Adipose tissue (tissue), 3 donors: Measurements from ENCODE around the gene AHI1. TPM values are rescaled to one million over a fixed set of nuclear protein-coding genes. Genes with fewer than 3 reads are reported as not detected.

Source experiments
- H3K27ac ChIP-seq: one replicate; pipeline ENCODE4 v1.5.1; 2013; ENCODE audit warnings: low read depth, low read length
- WGBS, 3 donors: extraction: QIAGEN DNeasy Blood & Tissue Kit; methylation state at CpG; one replicate each; pipeline ENCODE4 v1.1.7; 2013; 5-methylcytosine and 5-hydroxymethylcytosine counted together
- polyA plus RNA-seq, 3 donors: library from polyadenylated mRNA; stranded (reverse); fragments of 200-250 nt; gene quantifications; one replicate each; pipeline ENCODE4 v1.2.3, GENCODE V29; 2013
- donor health status: healthy with polysubstance abuse.
- donor health status: Bipolar disorder and iron deficiency.
- donor health status: healthy.

The AHI1 gene
- polyA plus RNA-seq, 3 donors: 6.0 to 7.5 (median 6.3) TPM

DNA sequence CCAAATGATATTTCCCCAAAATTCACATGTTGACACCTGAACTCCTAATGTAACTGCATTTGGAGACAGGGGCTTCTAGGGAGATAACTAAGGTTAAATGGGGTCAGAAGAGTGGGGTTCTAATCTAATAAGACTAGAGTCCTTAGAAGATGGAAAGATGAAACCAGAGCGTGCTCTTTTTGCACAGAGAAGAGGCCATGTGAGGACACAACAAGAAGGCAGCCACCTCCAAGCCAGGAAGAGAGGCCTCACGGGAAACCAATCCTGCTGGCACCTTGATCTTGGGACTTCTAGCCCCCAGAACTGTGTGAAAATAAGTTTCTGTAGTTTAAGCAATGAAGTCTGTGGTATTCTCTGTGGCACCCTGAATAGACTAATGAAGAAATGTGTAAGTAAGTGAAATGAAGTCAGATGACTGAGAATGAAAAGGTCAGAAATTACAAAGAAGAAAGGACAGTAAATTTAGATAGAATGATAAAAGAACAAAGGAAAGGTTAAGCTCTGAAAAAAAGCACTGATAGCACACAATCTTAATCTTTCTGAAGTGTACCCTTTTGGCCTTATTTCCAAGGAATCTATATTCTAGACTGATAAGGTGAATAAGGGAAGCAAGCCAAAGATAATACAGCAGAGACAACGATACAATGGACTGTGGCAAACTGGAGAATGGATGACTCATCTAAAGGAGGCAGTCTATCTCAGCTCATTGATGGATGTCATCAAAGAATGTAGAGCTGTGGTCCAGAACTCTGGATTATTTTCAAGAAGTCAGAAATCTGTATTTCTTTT is 206.1 kb downstream of the AHI1 start:
- WGBS, 3 donors: 72 to 78% (median 73%) methylated on average over 3 of the region's 3 CpGs

DNA sequence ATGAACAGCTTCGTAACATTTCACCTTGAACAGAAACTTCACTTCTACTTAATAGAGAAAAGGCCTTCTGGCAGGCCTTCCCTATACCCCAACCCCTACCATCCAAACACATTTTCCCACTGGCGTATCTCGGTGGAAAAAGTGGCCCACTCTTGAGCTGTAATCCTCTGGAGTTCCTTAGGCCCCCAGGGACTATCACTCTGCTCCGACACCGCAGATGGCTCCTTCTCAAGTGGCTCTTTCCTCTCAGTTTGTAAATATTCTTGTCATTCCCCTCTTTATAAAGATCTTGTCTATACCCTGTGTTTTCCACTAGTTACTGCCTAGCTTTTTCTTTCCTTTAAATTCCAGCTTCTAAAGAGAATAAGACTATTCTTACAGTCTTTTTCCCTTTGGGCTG is 207.7 kb downstream of the AHI1 start:
- H3K27ac ChIP-seq: no peak overlapping the region
- 86 to 97% (median 88%) methylated on average over 5 of the region's 5 CpGs for WGBS, 3 donors

More for the DNA sequence above, 206.1 kb downstream of the AHI1 start:
- no peak overlapping the region for H3K27ac ChIP-seq

DNA sequence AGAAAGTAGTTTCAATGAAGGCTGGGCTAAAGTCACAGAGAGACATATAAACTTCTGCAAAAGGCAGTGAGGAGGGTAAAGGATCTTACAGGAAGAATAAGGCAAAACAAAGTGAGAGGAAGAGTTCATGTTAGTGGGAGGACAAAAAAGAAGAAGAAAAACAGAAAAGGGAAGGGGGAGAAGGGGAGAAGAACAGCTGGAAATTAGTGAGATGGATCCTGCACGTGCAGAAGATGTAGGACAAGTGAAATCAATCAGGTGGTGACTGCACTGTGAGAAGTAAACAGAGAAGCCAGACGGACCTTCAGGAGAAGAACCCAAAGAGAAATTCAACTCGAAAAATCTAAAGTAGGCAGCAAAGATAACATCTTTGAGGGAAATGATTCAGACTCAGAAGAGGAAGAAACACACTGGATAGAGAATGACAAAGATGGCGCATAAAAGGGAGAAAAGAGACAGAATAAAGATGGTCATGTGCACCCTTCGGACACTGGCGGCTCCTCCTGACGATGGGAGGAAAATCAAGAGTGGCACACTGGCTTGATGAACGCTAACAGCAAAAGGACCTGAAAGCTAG is 210.5 kb downstream of the AHI1 start:
- WGBS, 3 donors: 62 to 82% (median 66%) methylated on average over 8 of the region's 8 CpGs
- no peak overlapping the region for H3K27ac ChIP-seq

DNA sequence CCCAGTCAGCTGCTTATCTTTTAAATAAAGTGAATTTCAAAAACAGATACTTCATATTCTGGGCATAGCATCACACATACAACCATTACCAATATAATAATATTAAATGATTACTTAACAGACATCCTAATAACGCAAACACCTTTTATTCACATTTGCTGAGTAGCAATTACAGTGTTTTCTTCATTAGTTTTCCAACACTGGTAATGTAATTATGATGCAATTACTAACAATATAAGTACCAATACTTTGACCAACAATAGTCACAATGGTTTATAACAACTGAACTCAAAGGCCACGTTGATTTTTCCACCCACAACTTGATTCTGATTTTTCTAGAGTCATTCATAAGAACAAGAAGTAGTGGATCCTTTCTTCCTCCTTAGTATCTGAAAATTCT is 212.4 kb downstream of the AHI1 start:
- 75 to 86% (median 78%) methylated on average over 2 of the region's 2 CpGs for WGBS, 3 donors
- no peak overlapping the region for H3K27ac ChIP-seq

DNA sequence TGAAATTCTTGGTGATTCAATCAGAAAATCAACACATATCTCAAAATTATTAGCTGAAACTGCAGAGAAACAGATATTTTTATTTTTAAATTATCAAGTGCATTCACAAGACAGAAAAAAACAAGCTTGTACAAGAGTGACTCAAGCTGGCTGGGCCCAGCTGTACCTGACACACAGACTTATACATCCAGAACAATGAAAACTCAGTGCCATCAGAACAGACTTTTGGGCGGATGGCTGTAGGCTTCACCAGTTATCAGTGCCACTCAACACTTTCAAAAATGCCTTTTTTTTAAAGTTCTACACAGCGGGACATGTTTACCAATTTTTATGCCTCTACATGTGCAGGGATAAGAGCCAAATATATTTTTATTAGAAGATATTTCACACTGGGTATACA is 213.6 kb downstream of the AHI1 start:
- no peak overlapping the region for H3K27ac ChIP-seq
- 95 to 99% (median 96%) methylated on average over 2 of the region's 2 CpGs for WGBS, 3 donors

DNA sequence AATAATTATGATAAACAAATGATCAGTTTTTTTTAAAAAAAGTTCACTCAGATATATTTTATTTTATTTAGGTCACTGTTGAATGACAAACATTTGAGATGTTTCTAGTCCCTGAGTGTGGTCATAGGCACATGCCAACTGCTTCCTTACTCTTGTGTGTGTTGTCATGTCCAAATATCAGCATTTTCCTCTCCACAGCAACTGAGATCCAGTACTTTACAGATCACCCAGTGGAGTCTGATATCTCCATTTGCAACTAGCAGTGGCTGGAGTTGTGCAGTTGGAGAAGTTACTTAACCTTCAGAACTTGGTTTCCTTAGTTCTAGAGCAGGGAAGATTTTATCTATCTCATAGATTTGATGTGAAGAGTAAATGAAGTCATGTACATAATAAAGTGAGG is 215.1 kb downstream of the AHI1 start:
- H3K27ac ChIP-seq: no peak overlapping the region

DNA sequence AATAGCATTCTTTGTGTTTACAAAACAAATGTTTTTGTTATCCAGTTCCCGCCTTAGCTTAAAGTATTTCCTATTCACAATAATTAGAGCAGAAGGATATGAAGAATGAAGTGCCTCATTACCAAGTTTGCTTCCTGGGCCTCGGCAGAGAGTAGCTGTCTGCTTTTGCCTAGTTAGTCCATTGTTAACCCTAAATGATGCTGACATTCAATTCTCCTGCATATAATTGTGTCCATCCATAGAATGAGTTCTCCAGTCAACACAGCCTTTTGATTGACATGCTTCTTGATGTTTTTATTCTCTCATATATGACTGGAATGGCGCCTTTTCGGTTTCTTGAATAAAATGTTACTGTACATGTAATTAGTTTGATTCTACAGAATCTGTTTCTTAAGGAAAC is 215.6 kb downstream of the AHI1 start:
- WGBS, 3 donors: 75 to 92% (median 81%) methylated on average over 4 of the region's 4 CpGs
- H3K27ac ChIP-seq: no peak overlapping the region

DNA sequence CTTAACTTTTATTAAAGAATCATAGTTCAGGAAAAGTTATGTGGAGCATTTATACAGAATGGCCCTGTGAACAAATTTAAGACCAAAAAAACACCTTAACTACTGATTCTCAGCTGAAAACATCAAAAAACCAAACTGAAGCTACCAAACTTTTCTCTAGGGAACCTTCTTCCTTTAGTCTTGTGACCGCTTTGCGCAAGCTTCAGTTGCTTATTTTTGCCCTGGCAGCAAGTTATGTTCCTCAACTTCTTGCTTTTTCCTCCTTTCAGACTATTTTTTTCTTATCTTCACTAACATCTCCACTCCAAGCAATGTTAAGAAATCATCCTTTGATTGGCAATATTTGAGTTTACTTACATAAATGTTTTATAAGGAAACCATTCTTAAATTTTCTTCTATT is 216.3 kb downstream of the AHI1 start:
- 46 to 75% (median 52%) methylated on average over 2 of the region's 2 CpGs for WGBS, 3 donors
- H3K27ac ChIP-seq: no peak overlapping the region

DNA sequence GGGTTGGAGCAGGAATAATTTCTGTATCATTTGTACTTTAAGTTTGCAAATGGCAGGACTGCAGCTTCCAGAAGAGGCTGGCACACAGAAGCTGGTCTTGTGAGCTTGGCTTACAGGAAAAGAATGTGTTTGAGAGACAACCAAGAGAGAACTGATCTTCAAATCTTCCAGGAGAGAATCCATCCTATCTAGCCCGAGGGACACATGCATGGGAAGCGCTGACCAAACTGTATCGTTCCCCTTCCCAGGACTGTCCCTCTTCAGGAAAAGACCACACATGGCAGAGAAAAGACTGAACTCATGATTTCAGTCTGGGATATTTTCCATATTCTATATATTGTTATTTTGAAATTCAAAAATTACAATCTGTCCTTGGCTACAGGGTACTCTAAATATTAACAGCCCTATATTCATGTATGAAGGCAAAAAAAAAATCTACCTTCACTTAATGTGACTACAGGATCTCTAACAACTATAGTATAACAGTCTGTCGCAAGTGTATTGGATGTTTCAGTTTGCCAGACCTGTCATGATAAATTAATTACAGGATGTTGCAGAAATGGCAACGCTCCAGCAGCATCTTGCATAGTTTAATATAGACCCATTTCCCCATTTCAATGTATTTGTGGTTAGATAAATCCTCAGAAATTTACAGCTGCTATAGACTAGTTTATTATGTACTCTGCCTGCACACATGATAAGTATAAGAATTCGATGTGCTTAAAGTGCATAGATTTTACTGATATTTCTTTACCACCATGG is 217.0 kb downstream of the AHI1 start:
- 24 to 60% (median 25%) methylated on average over 6 of the region's 6 CpGs for WGBS, 3 donors
- H3K27ac ChIP-seq: no peak overlapping the region

DNA sequence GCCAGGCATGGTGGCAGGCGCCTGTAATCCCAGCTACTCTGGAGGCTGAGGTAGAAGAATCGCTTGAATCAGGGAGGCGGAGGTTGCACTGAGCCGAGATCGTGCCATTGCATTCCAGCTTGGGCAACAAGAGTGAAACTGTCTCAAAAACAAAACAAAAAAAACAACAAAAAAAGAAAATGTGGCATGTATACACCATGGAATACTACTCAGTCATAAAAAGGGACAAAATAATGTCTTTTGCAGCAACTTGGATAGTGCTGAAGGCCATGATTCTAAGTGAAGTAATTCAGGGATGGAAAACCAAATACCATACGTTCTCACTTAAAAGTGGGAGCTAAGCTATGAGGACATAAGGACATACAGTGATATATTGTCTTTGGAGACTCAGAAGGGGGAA is 220.1 kb downstream of the AHI1 start:
- WGBS, 3 donors: 93 to 95% (median 94%) methylated on average over 6 of the region's 6 CpGs
- H3K27ac ChIP-seq: no peak overlapping the region

DNA sequence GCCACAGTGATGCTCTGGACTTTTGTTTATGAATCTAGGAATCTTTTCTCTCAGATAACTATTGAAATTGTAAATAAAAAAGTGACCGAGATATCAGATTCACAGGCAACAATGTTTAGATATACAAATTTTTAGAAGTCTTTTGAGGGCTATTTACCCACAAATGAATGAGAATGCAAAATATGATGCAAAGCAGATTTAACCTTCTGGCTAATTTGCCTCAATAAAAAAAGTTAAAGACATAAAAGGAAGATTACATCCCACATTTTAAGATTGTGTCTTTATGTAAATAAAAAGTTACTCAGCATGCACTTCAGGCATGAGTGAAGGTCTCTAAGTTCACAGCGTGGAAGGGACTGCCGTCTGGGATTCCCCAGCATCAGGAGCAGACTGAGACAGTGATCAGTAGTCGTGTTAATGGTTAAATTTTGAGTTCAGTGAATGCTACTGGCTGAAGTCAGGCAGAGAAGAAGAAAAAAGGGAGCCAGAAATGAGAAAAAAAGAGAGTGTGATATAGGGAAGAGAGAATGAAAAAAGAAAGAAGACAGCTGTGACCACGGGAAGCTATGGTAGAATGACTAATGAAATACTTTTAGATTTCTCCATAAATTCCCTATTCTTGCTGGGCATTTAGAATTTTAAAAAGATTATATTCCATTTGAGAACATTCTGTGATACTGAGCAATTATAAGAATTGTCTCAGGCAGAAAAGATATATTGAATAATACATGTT is 222.8 kb downstream of the AHI1 start:
- WGBS, 3 donors: 40 to 51% (median 47%) methylated on average over 5 of the region's 5 CpGs
- no peak overlapping the region for H3K27ac ChIP-seq

DNA sequence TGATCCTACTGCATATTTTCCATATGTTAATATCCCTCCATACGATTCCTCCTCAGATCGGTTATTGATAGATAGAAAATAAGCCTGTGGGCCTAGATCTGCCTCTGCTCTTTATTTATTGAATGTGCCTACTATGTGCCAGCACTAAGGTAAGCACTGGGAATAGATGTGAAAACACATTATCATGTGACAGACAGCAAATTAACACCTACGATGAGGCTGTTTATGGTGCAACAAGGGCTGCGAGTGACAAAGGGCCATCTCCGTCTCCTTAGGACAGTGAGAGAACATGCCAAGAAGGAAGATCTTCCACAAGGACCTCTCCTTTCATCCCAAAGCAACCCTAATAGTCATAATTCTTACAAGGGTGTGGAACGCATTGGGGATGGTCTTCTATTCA is 225.9 kb downstream of the AHI1 start:
- WGBS, 3 donors: 82 to 89% (median 89%) methylated on average over 6 of the region's 6 CpGs
- H3K27ac ChIP-seq: no peak overlapping the region

DNA sequence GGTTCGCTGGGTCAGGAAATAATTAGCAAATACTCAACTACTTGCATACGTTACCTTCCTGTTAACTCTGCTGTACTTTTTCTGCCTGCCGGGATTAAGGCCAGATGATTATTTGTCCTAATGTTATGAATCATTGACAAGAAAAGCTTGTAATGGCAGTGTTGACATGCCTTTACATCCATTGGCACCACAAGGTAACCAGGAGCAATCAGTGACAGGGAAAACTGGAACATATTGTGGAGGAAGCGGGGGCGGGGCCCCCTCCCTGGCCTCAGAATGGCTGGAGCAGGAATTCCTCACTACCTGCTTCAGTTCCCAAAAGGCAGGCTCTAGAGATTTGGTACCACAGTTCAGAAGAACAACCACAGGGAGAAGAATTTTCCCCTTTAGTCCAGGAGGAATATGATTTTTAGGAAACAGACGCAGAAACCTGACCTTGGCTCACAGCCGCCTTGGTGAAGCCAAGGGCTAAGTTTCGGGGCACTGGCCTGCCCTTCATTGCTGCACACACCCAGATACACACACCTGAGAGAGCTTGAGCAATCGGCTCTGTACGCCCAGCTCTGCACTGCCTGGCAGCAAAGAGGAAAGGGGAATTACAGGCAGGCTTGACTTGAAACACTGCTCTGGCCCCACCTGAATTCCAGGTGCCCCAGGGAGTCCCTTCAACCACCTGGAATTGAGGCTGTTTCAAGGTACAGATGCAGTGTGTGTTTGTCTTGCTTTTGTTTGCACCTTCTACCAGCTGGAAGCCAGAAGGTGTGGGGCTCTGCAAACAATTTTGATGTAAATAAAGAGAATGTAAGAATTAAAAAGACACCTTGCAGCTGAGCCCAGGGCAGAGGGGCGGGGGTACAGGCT is 226.6 kb downstream of the AHI1 start:
- 24 to 44% (median 42%) methylated on average over 11 of the region's 11 CpGs for WGBS, 3 donors
- H3K27ac ChIP-seq: no peak overlapping the region

DNA sequence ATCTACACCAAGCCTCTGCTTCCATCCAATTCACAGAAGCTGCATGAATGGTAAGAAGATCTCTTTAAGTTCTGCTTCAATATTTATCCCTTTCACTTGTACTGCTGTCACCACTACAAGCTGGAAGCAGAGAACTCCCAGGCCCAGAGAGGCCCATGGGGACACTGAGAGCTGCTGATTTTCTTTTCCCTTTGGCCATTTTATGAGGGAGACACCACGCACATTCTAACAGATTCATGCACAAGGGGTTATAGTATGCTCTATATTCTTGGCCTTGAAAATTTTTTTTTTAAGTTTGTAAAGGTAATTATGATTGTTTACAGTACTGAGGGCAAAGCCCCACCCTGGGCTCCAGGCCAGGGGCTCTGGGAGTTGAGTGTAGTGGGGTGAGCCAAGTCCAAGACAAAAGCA is 228.1 kb downstream of the AHI1 start:
- 69 to 83% (median 79%) methylated on average over 1 of the region's 1 CpG for WGBS, 3 donors
- no peak overlapping the region for H3K27ac ChIP-seq

DNA sequence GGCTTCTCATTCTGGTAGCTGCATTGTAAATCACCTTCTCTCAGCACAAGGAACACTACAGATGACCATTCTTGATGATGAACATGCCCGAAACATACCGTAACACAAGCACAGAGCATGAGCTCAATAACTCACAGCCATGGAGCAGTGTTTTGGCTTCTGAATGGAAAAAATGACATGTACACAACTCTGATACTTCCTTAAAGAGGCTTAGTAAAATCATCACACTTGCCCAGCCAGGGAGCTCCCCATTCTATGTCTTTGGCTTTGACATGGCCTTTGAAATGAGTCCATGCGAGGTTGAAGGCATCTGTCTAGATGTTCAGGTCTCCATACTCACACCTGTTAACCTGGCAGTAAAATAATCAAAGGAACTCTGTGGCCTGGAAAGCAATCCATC is 228.8 kb downstream of the AHI1 start:
- no peak overlapping the region for H3K27ac ChIP-seq
- 96 to 99% (median 98%) methylated on average over 3 of the region's 3 CpGs for WGBS, 3 donors

DNA sequence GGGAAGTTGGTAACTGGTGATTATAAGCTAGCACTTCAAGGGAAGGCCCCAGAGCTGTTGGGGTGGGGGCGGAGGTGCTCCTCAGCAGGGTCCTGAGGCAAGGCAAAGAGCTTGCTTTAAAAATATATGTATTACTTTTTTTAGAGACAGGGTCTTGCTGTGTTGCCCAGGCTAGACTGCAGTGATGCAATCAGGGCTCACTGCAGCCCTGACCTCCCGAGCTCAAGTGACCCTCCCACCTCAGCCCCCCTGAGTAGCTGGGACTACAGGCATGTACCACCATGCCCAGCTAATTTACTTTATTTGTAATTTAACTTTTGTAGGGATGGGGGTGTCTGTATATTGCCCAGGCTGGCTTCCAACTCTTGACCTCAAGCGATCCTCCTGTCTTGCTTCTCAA is 229.3 kb downstream of the AHI1 start:
- no peak overlapping the region for H3K27ac ChIP-seq
- whole genome bisulfite sequencing, 3 donors: 85 to 100% (median 87%) methylated on average over 3 of the region's 3 CpGs

DNA sequence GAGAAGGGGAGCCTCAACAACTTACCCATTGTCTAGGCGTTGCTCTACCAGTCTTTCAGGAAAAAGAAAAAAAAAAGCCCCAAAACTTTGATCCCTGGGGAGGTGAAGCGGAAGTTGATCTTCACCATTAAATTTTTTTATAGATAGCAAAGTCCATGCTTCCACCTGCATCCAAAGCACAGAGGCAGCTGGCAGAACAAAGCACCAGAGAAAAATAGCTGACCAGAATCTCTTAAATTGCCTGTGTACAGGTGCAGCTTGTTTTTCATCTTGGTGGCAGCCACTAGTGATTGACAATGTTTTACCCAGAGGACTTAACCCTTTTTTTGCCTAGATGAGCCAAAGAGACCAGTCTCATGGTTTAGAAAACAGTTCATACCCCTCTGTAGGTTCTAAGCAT is 230.5 kb downstream of the AHI1 start:
- no peak overlapping the region for H3K27ac ChIP-seq
- WGBS, 3 donors: 47 to 63% (median 53%) methylated on average over 2 of the region's 2 CpGs

DNA sequence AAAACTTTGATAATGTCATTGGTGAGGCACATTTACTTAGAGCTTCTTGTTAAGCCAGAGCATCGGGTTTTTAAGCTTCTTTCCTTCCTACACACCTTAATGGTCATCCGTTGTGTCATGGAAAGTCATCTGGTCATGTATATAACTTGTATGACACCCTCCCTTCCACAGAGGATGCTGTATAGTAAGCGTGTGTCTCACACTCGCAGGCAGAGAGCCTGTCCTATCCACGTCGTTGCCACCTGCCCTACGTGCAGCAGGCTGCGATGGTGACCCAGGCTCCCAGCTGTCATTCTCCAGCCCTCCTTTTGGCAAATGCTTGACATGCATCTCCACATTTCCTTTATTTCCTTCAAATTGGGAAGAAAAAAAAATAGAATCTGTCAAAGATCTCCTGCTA is 230.9 kb downstream of the AHI1 start:
- H3K27ac ChIP-seq: no peak overlapping the region
- WGBS, 3 donors: 83 to 89% (median 85%) methylated on average over 8 of the region's 8 CpGs
